GM12873 (cell line): Measurements from ENCODE around the gene TMEM131.

Experiments
- TF ChIP-seq, protein P1 (sequence below): IDR thresholded peaks from 2 replicates; pipeline ENCODE4 v1.5.1; 2012; ENCODE audit warnings: low read depth, mild to moderate bottlenecking, moderate library complexity, low read length, control low read depth; ENCODE audit not compliant: insufficient read depth; ENCODE audit errors: missing control alignments

TMEM131 gene

DNA sequence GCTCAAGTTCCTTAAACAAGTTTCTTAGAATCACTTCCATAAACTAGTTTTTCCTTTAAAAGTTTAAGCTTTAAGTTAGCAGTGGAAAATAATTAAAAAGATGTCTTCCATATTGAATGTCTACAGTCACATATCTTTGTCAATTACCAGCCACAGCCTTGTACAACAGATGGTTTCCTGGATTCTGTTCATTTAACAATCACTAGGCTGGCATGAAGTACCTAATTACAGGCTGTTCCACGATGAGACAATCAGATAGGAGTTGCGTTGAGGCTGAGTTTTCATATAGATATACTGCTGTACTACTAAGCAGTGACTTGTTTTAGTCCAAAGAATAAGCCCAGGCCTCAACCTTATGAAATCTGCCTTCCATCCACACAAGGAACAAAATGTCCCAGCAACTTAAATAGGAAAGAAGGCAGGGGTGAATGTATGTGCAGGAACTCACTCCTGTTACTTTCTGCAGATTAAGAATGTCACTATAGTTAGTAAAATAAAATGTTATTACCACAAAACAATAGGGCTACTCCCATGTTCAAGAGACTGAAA, 151.4 kb downstream of the TMEM131 start:
- TF ChIP-seq, protein P1, sequence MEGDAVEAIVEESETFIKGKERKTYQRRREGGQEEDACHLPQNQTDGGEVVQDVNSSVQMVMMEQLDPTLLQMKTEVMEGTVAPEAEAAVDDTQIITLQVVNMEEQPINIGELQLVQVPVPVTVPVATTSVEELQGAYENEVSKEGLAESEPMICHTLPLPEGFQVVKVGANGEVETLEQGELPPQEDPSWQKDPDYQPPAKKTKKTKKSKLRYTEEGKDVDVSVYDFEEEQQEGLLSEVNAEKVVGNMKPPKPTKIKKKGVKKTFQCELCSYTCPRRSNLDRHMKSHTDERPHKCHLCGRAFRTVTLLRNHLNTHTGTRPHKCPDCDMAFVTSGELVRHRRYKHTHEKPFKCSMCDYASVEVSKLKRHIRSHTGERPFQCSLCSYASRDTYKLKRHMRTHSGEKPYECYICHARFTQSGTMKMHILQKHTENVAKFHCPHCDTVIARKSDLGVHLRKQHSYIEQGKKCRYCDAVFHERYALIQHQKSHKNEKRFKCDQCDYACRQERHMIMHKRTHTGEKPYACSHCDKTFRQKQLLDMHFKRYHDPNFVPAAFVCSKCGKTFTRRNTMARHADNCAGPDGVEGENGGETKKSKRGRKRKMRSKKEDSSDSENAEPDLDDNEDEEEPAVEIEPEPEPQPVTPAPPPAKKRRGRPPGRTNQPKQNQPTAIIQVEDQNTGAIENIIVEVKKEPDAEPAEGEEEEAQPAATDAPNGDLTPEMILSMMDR: no peak

DNA sequence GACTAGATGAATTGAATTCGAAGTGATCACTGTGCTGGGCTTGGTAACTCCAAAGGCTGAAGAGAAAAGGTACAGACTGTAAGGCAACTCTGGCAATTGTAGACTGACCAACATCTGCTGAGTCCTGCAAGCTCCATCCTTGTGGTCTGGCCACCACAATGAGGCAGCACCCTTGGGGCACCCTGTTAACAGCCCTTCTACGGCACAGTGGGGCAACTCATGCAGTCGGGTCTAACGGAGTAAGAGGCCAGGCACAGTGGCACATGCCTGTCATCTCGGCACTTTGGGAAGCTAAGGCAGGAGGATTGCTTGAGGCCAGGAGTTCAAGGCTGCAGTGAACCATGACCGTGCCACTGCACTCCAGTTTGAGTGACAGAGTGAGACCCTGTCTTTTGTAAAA, 155.6 kb downstream of the TMEM131 start:
- TF ChIP-seq, protein P1: no peak

DNA sequence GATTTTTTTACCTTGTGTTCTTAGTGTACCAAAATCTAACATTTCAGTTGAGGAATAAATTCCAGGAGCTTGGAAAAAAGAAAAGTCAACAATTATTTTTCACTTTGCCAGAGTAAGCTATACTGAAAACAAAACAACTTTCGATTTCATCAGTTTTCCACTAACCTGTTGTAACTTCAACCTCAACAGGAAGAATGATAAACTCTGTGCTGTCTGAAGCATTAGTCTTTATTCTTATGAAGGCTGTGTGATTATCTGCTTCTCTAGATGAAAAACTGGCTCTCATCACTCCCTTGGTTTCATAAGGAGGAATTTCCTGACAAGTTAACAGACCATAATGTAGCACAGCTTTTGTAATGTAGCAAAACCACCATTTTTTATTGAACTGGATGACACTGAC, 161.1 kb downstream of the TMEM131 start:
- TF ChIP-seq, protein P1: no peak

DNA sequence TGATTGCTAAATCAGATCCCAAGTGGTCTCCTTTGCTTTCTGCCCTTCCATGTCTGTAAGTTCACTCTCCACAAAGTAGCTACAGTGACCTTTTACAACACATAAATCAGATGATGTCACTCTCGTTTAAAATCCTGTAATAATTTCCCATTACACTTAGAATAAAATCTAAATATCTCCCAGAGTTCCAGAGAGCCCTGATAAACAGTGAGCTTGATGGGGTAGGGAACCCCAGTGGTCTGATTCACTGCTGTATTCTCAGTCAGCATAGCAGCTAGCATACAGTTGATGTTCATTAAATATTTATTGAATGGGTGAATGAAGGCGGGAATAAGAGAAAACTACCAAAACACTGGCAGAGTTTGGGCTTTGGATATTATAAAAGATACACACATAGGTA, 164.6 kb downstream of the TMEM131 start:
- TF ChIP-seq, protein P1: no peak

DNA sequence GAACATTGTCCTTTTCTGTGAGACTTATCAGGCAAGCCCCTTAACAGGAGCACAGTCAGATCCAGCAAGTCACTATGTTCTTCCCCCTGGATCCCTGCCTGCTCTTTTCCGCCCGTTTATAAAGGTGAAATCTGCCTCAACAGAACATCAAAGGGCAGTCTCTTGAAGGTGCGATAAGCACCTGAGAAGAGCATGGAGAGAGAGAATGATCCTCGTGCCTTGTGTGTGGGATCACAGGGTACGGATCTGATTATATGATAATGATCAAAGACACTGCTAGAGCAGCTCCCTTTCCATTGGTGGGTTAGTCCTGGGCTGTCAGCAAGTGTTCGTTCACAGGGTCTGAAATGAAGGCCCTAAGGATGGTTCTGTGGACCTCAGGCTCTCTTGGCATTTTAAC, 176.0 kb downstream of the TMEM131 start:
- TF ChIP-seq, protein P1: no peak

DNA sequence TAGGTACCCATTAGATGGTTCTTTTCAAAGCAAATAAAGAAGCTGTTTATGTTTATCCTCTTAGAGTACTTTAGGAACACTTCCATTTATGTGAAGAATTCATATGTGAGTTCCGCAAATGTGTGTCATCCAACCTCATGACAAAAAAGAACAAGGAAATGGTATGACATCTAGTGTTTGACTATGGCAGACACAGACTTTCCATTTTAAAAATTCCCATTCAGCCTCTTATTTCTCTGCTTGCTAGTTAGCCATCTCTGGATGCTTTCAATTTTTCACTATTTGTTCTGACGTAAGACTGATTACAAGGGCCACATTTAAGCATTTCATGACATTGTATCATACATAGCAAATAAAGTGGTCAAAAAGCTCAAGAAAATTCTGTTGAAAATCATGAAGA, 179.3 kb downstream of the TMEM131 start:
- TF ChIP-seq, protein P1: no peak

DNA sequence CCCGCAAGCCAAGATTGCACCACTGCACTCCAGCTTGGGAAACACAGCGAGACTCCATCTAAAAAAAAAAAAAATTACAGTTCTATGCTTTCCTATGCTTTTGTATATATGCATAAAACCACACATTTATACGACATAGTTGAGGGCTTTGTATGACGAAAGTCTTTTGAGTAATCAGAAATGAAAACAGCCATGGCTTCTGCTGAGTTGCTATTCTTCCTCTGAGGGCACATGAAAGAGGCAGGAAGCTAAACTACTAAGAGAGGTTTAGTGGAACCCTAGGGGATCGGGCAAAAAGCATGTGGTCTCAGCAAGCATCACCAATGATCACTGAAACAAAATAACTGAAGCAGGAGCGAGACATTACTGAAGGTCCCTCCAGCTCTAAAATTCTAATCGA, 182.8 kb downstream of the TMEM131 start:
- TF ChIP-seq, protein P1: no peak
